ENCODE measurements around the gene RGS4. TPM values are rescaled to one million over a fixed set of nuclear protein-coding genes. Genes with fewer than 3 reads are reported as not detected.

RGS4 gene
- polyA plus RNA-seq, 3 donors: not detected

- no peak for DNase-seq
- intact Hi-C loops (cut with micrococcal nuclease): no loop called here
- Mint-ChIP-seq H3K4me3 (no peak overlapping the region), H3K36me3 (no peaks in the 10 kb centered on the region), H3K27me3 (ENCODE audit: low read depth in 3 of 3) (no peaks in the 10 kb centered on the region), H3K27ac (no peak overlapping the region), H3K4me1 (no peaks in the 10 kb centered on the region), H3K9me3 (peaks cover 0 to 18% (median 10%) of the 10 kb centered on the region in 7 donors)
- Histone ChIP-seq H3K4me1 (ENCODE audit: control insufficient read depth in 1 of 2, insufficient read depth in 2 of 2, low read length in 2 of 2) (no peaks in the 10 kb centered on the region), H3K4me2 (replicated peaks; ENCODE audit: extremely low read depth, low read length, poor library complexity, severe bottlenecking) (no peak overlapping the region), H3K27me3 (ENCODE audit: control insufficient read depth in 2 of 2, insufficient read depth in 2 of 2, low read length in 2 of 2) (no peaks in the 10 kb centered on the region), H3K4me3 (replicated peaks in 1 of 3; ENCODE audit: low read depth in 2 of 3, low read length in 3 of 3) (no peak overlapping the region), H3K36me3 (replicated peaks in 1 of 2; ENCODE audit: control insufficient read depth in 1 of 2, insufficient read depth in 2 of 2, low read length in 2 of 2) (no peaks in the 10 kb centered on the region), H2AFZ (ENCODE audit: insufficient read depth, low read depth, low read length, poor library complexity, severe bottlenecking) (no peak overlapping the region), H3K9me3 (replicated peaks in 1 of 2; ENCODE audit: control insufficient read depth in 1 of 2, insufficient read depth in 1 of 2, low read length in 2 of 2) (peaks cover 10 to 11% of the 10 kb centered on the region in 2 donors), H3K9ac (ENCODE audit: insufficient read depth, low read length, poor library complexity, severe bottlenecking) (no peak overlapping the region), H4K20me1 (ENCODE audit: insufficient read depth, low read length) (no peaks in the 10 kb centered on the region), H3K79me2 (ENCODE audit: insufficient read depth, low read length) (no peaks in the 10 kb centered on the region), H3K27ac (ENCODE audit: low read depth in 1 of 2, low read length in 2 of 2) (no peak overlapping the region)
- no peak for TF ChIP-seq CTCF (IDR thresholded peaks at IDR 0.05)
Observed at GRCh38 chr1:163027610-163028009, 41.6 kb upstream of the RGS4 start.

GRCh38 chr1:163029901-163030300 is 39.3 kb upstream of the RGS4 start:
- WGBS (ENCODE audit: insufficient coverage): 80% methylated on average over 1 of the region's 5 CpGs
- H3K4me3 Mint-ChIP-seq: no peak overlapping the region
- intact Hi-C loops (cut with micrococcal nuclease): no loop called here
- H3K27me3 Mint-ChIP-seq (ENCODE audit: low read depth in 3 of 3): no peaks in the 10 kb centered on the region
- Histone ChIP-seq H3K36me3 (replicated peaks in 1 of 2; ENCODE audit: control insufficient read depth in 1 of 2, insufficient read depth in 2 of 2, low read length in 2 of 2) (no peaks in the 10 kb centered on the region), H3K4me1 (ENCODE audit: control insufficient read depth in 1 of 2, insufficient read depth in 2 of 2, low read length in 2 of 2) (no peaks in the 10 kb centered on the region), H3K27me3 (ENCODE audit: control insufficient read depth in 2 of 2, insufficient read depth in 2 of 2, low read length in 2 of 2) (no peaks in the 10 kb centered on the region), H3K9me3 (replicated peaks in 1 of 2; ENCODE audit: control insufficient read depth in 1 of 2, insufficient read depth in 1 of 2, low read length in 2 of 2) (no peaks in the 10 kb centered on the region), H3K4me2 (replicated peaks; ENCODE audit: extremely low read depth, low read length, poor library complexity, severe bottlenecking) (no peak overlapping the region), H3K79me2 (ENCODE audit: insufficient read depth, low read length) (no peaks in the 10 kb centered on the region), H2AFZ (ENCODE audit: insufficient read depth, low read depth, low read length, poor library complexity, severe bottlenecking) (no peak overlapping the region), H4K20me1 (ENCODE audit: insufficient read depth, low read length) (no peaks in the 10 kb centered on the region), H3K4me3 (replicated peaks in 1 of 3; ENCODE audit: low read depth in 2 of 3, low read length in 3 of 3) (no peak overlapping the region), H3K9ac (ENCODE audit: insufficient read depth, low read length, poor library complexity, severe bottlenecking) (no peak overlapping the region), H3K27ac (ENCODE audit: low read depth in 1 of 2, low read length in 2 of 2) (no peak overlapping the region)
- no peaks in the 10 kb centered on the region for H3K4me1 Mint-ChIP-seq
- peak overlapping the region in 1 of 7 donors; percentile 53 for H3K27ac Mint-ChIP-seq
- H3K36me3 Mint-ChIP-seq: no peaks in the 10 kb centered on the region
- no peak for DNase-seq
- no peak for TF ChIP-seq CTCF (IDR thresholded peaks at IDR 0.05)
- H3K9me3 Mint-ChIP-seq: peaks cover 0 to 4% (median 0%) of the 10 kb centered on the region in 7 donors

Data from CD14-positive monocyte (primary cell).